GM19099 (cell line): ENCODE measurements around the gene AMACR.

Experiments used
- POLR2A ChIP-seq: IDR thresholded peaks from 3 replicates; pipeline ENCODE4 v1.6.1; 2011; ENCODE audit warnings: low read depth; ENCODE audit not compliant: insufficient read length; ENCODE audit errors: extremely low read depth

Gene AMACR

GRCh38 chr5:34041247-34041972, 33.6 kb upstream of the AMACR start:
- TF ChIP-seq POLR2A, result no peak

GRCh38 chr5:34040472-34040871, 32.6 kb upstream of the AMACR start:
- TF ChIP-seq POLR2A, result no peak

- TF ChIP-seq POLR2A, result no peak
Measured at GRCh38 chr5:34039398-34040157, 31.7 kb upstream of the AMACR start.

- TF ChIP-seq POLR2A, result no peak
Measured at GRCh38 chr5:34038838-34039237, 31.0 kb upstream of the AMACR start.

GRCh38 chr5:34038390-34038789, 30.5 kb upstream of the AMACR start:
- TF ChIP-seq POLR2A, result no peak

GRCh38 chr5:34037726-34038125, 29.9 kb upstream of the AMACR start:
- TF ChIP-seq POLR2A, result no peak

- TF ChIP-seq POLR2A, result no peak
Measured at GRCh38 chr5:34035756-34036155, 27.9 kb upstream of the AMACR start.

GRCh38 chr5:34034534-34035327, 26.9 kb upstream of the AMACR start:
- TF ChIP-seq POLR2A, result no peak

- no peak for TF ChIP-seq POLR2A
Measured at GRCh38 chr5:34031966-34032365, 24.1 kb upstream of the AMACR start.

- no peak for TF ChIP-seq POLR2A
Measured at GRCh38 chr5:34031117-34031516, 23.3 kb upstream of the AMACR start.

- TF ChIP-seq POLR2A, result no peak
Measured at GRCh38 chr5:34030048-34030447, 22.2 kb upstream of the AMACR start.

GRCh38 chr5:34028349-34028748, 20.5 kb upstream of the AMACR start:
- TF ChIP-seq POLR2A, result no peak

GRCh38 chr5:34026089-34026761, 18.4 kb upstream of the AMACR start:
- no peak for TF ChIP-seq POLR2A

- no peak for TF ChIP-seq POLR2A
Measured at GRCh38 chr5:34022121-34022705, 14.4 kb upstream of the AMACR start.

GRCh38 chr5:34021334-34021733, 13.5 kb upstream of the AMACR start:
- no peak for TF ChIP-seq POLR2A
